Kidney (tissue), 14 donors: ENCODE data around the gene COPG2. TPM values are rescaled to one million over a fixed set of nuclear protein-coding genes. Genes with fewer than 3 reads are reported as not detected.
"Not testable (repeated sequence)": the region's sequence is repeated elsewhere in the genome, so short reads cannot be mapped to it uniquely, and the experiment has no call there.

Experiments
- DNase-seq, 5 donors: peaks; one replicate each; pipeline ENCODE4 v3.0.0-alpha.2; 2013 to 2020
- FAIRE-seq: peaks from 2 replicates; lab custom pipeline; 2012; peaks lifted over from hg19 to GRCh38; lab: Jason Lieb, UNC
- H3K27ac ChIP-seq, 2 donors: one replicate each; pipeline ENCODE4 v1.7.0; 2013; ENCODE audit warnings: low read depth in 2 of 2, low read length in 2 of 2, inconsistent platforms in 1 of 2
- H3K27me3 ChIP-seq: one replicate; pipeline ENCODE4 v1.7.1; 2013; ENCODE audit warnings: low read length, inconsistent platforms; ENCODE audit not compliant: control insufficient read depth, insufficient read depth
- H3K36me3 ChIP-seq, 3 donors: one replicate each; pipeline versions ENCODE4 v1.7.0 to v1.7.1; 2013; ENCODE audit warnings: low read length in 3 of 3, control low read depth in 1 of 3, inconsistent platforms in 1 of 3; ENCODE audit not compliant: insufficient read depth in 3 of 3, control insufficient read depth in 2 of 3
- H3K4me1 ChIP-seq, 3 donors: one replicate each; pipeline versions ENCODE4 v1.7.0 to v1.7.1; 2013; ENCODE audit warnings: low read length in 3 of 3, inconsistent platforms in 1 of 3, low read depth in 1 of 3; ENCODE audit not compliant: control insufficient read depth in 2 of 3, insufficient read depth in 2 of 3
- H3K4me3 ChIP-seq, 3 donors: one replicate each; pipeline versions ENCODE4 v1.7.0 to v1.8.1; 2013; ENCODE audit warnings: low read length in 3 of 3, control low read depth in 1 of 3, inconsistent platforms in 1 of 3
- H3K9ac ChIP-seq, 3 donors: one replicate each; pipeline versions ENCODE4 v1.7.0 to v1.7.1; 2013; ENCODE audit warnings: low read length in 3 of 3, control low read depth in 1 of 3, inconsistent platforms in 1 of 3
- H3K9me3 ChIP-seq, 3 donors: one replicate each; pipeline versions ENCODE4 v1.7.0 to v1.7.1; 2013; ENCODE audit warnings: low read length in 3 of 3, control low read depth in 1 of 3, inconsistent platforms in 1 of 3; ENCODE audit not compliant: control insufficient read depth in 2 of 3, insufficient read depth in 1 of 3
- CTCF ChIP-seq: IDR thresholded peaks from 3 replicates; pipeline ENCODE4 v1.5.1; 2012; ENCODE audit warnings: mild to moderate bottlenecking, moderate library complexity, borderline replicate concordance; ENCODE audit not compliant: insufficient read depth; ENCODE audit errors: extremely low read depth
- intact Hi-C: fragments of 100-400 bp; cut with DNase I; formaldehyde crosslinking; loops from one replicate; pipeline ENCODE4 v1.11.1; 2022
- polyA plus RNA-seq: library from polyadenylated mRNA; stranded (reverse); fragments of 350-450 nt; fragmentation: Illumina TruSeq; extraction: RNeasy Lipid Tissue Mini Kit (QIAGEN cat#74804); gene quantifications from one replicate; pipeline ENCODE4 v1.2.3, GENCODE V29; 2014; ENCODE audit warnings: low read depth, low replicate concordance; ENCODE audit not compliant: insufficient read depth
- total RNA-seq: library from RNA; stranded (reverse); fragmentation: NEBNext Ultra II Directional; extraction: Animal tissue kit (Norgen Biotek cat#: 25700); gene quantifications from one replicate; pipeline ENCODE4 v1.2.1, GENCODE V29; 2021
- donor health status: control.
- donor health status: control.
- donor health status: control.
- donor health status: control.
- donor health status: control.
- donor health status: DM: yes; HTN: yes; CAD: no.
- donor health status: Normal renal cell carcinoma (clear cell type).

The COPG2 gene
- total and polyA plus RNA-seq, 2 donors from 2014 or later, result 12.6 to 27.6 TPM

GRCh38 chr7:130598056-130598455 lies 70.5 kb downstream of the COPG2 start:
- intact Hi-C loops, result no loop called here
- DNase-seq (no peak), FAIRE-seq (no peak)
- Histone ChIP-seq H3K9me3 (no peaks in the 10 kb centered on the region), H3K4me3 (no peak overlapping the region), H3K27ac (no peak overlapping the region), H3K36me3 (no peaks in the 10 kb centered on the region), H3K9ac (no peak overlapping the region), H3K4me1 (no peaks in the 10 kb centered on the region), H3K27me3 (no peaks in the 10 kb centered on the region)
- TF ChIP-seq CTCF, result no peak

- DNase-seq (peak in 1 of 5 donors; percentile 45), FAIRE-seq (no peak)
- Histone ChIP-seq H3K9ac (no peak overlapping the region), H3K36me3 (no peaks in the 10 kb centered on the region), H3K4me1 (no peaks in the 10 kb centered on the region), H3K27ac (no peak overlapping the region), H3K4me3 (no peak overlapping the region), H3K27me3 (no peaks in the 10 kb centered on the region), H3K9me3 (no peaks in the 10 kb centered on the region)
- intact Hi-C loops, result no loop called here
- TF ChIP-seq CTCF, result no peak
These were observed 72.6 kb downstream of the COPG2 start for GRCh38 chr7:130595986-130596385.

GRCh38 chr7:130593033-130593432 lies 75.5 kb downstream of the COPG2 start:
- Histone ChIP-seq H3K9me3 (no peaks in the 10 kb centered on the region), H3K9ac (no peak overlapping the region), H3K27me3 (no peaks in the 10 kb centered on the region), H3K36me3 (no peaks in the 10 kb centered on the region), H3K4me1 (no peaks in the 10 kb centered on the region), H3K27ac (no peak overlapping the region), H3K4me3 (no peak overlapping the region)
- DNase-seq, result peak in 2 of 5 donors; percentile 16 to 24
- intact Hi-C loops, result no loop called here
- no peak for TF ChIP-seq CTCF
- no peak for FAIRE-seq

- H3K27ac ChIP-seq, H3K9ac ChIP-seq, H3K4me1 ChIP-seq, H3K9me3 ChIP-seq, H3K27me3 ChIP-seq, intact Hi-C loops, H3K4me3 ChIP-seq, H3K36me3 ChIP-seq, FAIRE-seq: not testable (repeated sequence)
- DNase-seq, result peak in 1 of 5 donors; percentile 52
These were observed 77.1 kb downstream of the COPG2 start for GRCh38 chr7:130591464-130591863.

GRCh38 chr7:130585932-130586331 lies 82.6 kb downstream of the COPG2 start:
- H3K9me3 ChIP-seq, H3K4me1 ChIP-seq, H3K4me3 ChIP-seq, FAIRE-seq, H3K27ac ChIP-seq, H3K9ac ChIP-seq, intact Hi-C loops, H3K36me3 ChIP-seq, H3K27me3 ChIP-seq, DNase-seq: not testable (repeated sequence)

GRCh38 chr7:130575110-130575509 lies 93.4 kb downstream of the COPG2 start:
- H3K4me1 ChIP-seq, H3K36me3 ChIP-seq, H3K27ac ChIP-seq, H3K27me3 ChIP-seq, DNase-seq, H3K9me3 ChIP-seq, FAIRE-seq, H3K9ac ChIP-seq, H3K4me3 ChIP-seq, intact Hi-C loops: not testable (repeated sequence)
